Esophagus mucosa (tissue), 1 donor: ENCODE results near the gene CBR1. TPM values are rescaled to one million over a fixed set of nuclear protein-coding genes. Genes with fewer than 3 reads are reported as not detected.
"Not testable (repeated sequence)": the region's sequence is repeated elsewhere in the genome, so short reads cannot be mapped to it uniquely, and the experiment has no call there.

Experiments
- ATAC-seq: fragments of 200-7000 bp; cut with Tn5 transposase; one replicate; pipeline ENCODE4 v1.9.1; 2020
- total RNA-seq: library from RNA; stranded (reverse); gene quantifications from one replicate; pipeline ENCODE4 v1.2.4, GENCODE V29; 2023
- donor health status: DM: yes; HTN: yes; CAD: no.

Gene CBR1
- total RNA-seq, 1 donor from 2014 or later = 131 TPM

- ATAC-seq = peak; percentile 81
Observed at GRCh38 chr21:36052860-36053714, 16.7 kb upstream of the CBR1 start.

- ATAC-seq = no peak
Observed at GRCh38 chr21:36053715-36054062, 16.1 kb upstream of the CBR1 start.

GRCh38 chr21:36055551-36055950 is 14.3 kb upstream of the CBR1 start:
- ATAC-seq = no peak

GRCh38 chr21:36059823-36060158 is 10.0 kb upstream of the CBR1 start:
- ATAC-seq = peak; percentile 54

- peak; percentile 97 for ATAC-seq
Observed at GRCh38 chr21:36060159-36060921, 9.5 kb upstream of the CBR1 start, which contains the start of gene SETD4. SETD4 (minus strand) TSS chr21:36060526; CDS start chr21:36058888, 1,638 bp downstream.

- ATAC-seq = no peak
Observed at GRCh38 chr21:36061445-36061844, 8.4 kb upstream of the CBR1 start.

GRCh38 chr21:36063375-36064084 is 6.3 kb upstream of the CBR1 start:
- ATAC-seq = no peak

- ATAC-seq = no peak
Observed at GRCh38 chr21:36064085-36064460, 5.8 kb upstream of the CBR1 start.

- ATAC-seq = peak; percentile 25
Observed at GRCh38 chr21:36065497-36066036, 4.3 kb upstream of the CBR1 start.

GRCh38 chr21:36068748-36069398 is 951 bp upstream of the CBR1 start:
- no peak for ATAC-seq

GRCh38 chr21:36070999-36071398 is 1.2 kb downstream of the CBR1 start:
- ATAC-seq = no peak

- ATAC-seq = no peak
Observed at GRCh38 chr21:36072453-36073162, 2.8 kb downstream of the CBR1 start.

GRCh38 chr21:36073181-36073580 is 3.4 kb downstream of the CBR1 start:
- no peak for ATAC-seq

GRCh38 chr21:36073911-36074310 is 4.1 kb downstream of the CBR1 start:
- not testable (repeated sequence) for ATAC-seq

- peak; percentile 46 for ATAC-seq
Observed at GRCh38 chr21:36075171-36075570, 5.3 kb downstream of the CBR1 start.

GRCh38 chr21:36075953-36076352 is 6.1 kb downstream of the CBR1 start:
- ATAC-seq = no peak

- peak; percentile 30 for ATAC-seq
Observed at GRCh38 chr21:36076878-36077655, 7.2 kb downstream of the CBR1 start.

- ATAC-seq = no peak
Observed at GRCh38 chr21:36077758-36078157, 7.9 kb downstream of the CBR1 start.

GRCh38 chr21:36079010-36079649 is 9.3 kb downstream of the CBR1 start:
- ATAC-seq = peak; percentile 10

GRCh38 chr21:36079671-36080070 is 9.8 kb downstream of the CBR1 start:
- ATAC-seq = no peak
